Measurements from ENCODE around the gene CTTNBP2NL.

CTTNBP2NL gene

GRCh38 chr1:112507921-112508277, 111.9 kb downstream of the CTTNBP2NL start:
- peak; percentile 23 for DNase-seq (ENCODE audit: low read depth)

- DNase-seq (ENCODE audit: low read depth), result peak; percentile 43
Observed at GRCh38 chr1:112508278-112509004, 112.4 kb downstream of the CTTNBP2NL start, which contains the start of gene WNT2B. WNT2B (plus strand) TSS chr1:112508965; CDS start chr1:112509263, 298 bp downstream.

DNA sequence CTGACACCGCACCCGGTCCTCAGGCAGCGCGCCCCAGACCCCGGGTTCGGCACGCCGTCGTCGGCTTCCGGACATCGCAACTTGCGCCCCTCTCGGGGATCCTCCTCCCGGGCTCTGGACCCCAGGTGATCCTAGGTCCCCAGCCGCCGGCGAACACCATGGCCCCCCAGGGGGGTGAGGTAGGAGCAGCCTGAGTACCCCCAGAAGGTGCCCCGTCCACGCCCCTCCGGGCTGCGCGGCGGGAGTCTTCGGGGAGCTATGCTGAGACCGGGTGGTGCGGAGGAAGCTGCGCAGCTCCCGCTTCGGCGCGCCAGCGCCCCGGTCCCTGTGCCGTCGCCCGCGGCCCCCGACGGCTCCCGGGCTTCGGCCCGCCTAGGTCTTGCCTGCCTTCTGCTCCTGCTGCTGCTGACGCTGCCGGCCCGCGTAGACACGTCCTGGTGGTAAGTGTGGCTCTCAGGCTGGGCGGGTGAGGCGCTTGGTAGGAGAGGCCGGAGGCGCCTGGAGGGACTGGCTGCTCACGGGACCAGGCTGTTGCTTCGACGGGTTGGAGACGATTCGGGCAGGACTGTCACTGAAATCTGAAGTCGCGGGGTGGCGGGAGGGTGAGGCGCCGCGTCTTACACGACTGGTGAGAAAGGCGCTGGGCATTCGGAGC, 113.1 kb downstream of the CTTNBP2NL start:
- DNase-seq (ENCODE audit: low read depth), result no peak

DNA sequence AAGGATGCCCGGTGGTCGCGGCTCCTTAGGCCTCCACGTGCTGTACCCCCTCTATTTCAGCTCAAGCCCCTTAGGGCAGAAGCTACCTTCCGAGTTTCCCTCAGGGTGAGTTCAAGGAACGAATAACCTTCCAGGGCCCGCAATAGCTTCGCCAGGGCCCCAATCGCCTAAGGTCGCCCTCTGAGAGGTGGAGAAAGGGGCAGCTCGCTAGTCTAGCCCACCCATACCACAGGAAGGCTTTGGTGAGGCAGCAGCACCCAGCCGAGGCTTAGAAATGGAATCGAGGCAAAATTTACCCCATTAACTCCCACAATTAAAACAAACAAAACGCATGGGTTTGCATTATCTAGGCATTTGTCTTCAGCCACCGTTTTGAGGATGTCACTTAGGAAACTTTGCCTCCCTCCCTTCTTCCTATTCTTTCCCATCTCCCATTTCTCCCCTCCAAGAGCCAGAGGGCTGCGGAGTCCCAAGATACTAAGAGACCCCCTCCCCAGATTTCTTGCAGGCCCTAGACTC, 113.7 kb downstream of the CTTNBP2NL start:
- no peak for DNase-seq (ENCODE audit: low read depth)

DNA sequence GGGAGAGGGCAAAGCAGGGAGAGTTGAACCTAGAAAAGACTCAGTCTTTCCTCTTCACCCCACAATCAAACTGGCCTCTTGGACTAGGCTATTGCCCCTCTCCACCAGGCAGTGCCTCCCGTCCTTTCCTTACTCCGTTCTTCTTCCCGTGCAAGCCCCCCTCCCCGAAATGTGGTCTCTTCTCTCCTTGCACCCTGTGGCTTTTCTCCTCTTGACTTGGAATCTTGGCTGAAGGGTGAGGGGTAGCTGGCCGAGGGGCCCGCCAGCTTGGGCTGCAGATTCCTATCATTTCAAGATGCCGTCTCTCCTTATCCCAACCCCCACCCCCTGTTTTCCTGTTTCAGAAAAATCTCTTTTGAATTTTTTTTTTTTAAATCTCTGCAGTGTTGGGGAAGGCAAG, 114.3 kb downstream of the CTTNBP2NL start:
- DNase-seq (ENCODE audit: low read depth), result no peak

All from ELR (cell line).